Liver (tissue), 9 donors: ENCODE results near the gene CLEC16A. TPM values are rescaled to one million over a fixed set of nuclear protein-coding genes. Genes with fewer than 3 reads are reported as not detected.

Experiments used
- DNase-seq: peaks from one replicate; pipeline ENCODE4 v3.0.0-alpha.2; 2017; ENCODE audit warnings: low spot score
- H3K27ac ChIP-seq, 2 donors: one replicate each; pipeline ENCODE4 v1.7.0; 2013; ENCODE audit warnings: inconsistent platforms in 2 of 2, low read length in 2 of 2, control low read depth in 1 of 2, low read depth in 1 of 2, mild to moderate bottlenecking in 1 of 2
- H3K27me3 ChIP-seq, 4 donors: one replicate each; pipeline versions ENCODE4 v1.6.1 to v1.7.0; 2013; ENCODE audit warnings: low read length in 3 of 4, inconsistent platforms in 1 of 4, mild to moderate bottlenecking in 1 of 4, moderate library complexity in 1 of 4; ENCODE audit not compliant: control insufficient read depth in 4 of 4, insufficient read depth in 4 of 4
- H3K36me3 ChIP-seq, 4 donors: one replicate each; pipeline versions ENCODE4 v1.6.1 to v1.7.0; 2013; ENCODE audit warnings: low read length in 3 of 4, mild to moderate bottlenecking in 3 of 4, low read depth in 1 of 4, moderate library complexity in 1 of 4; ENCODE audit not compliant: control insufficient read depth in 4 of 4, insufficient read depth in 3 of 4
- H3K4me1 ChIP-seq, 4 donors: one replicate each; pipeline versions ENCODE4 v1.6.1 to v1.7.0; 2013; ENCODE audit warnings: low read length in 3 of 4, mild to moderate bottlenecking in 3 of 4, moderate library complexity in 1 of 4; ENCODE audit not compliant: control insufficient read depth in 4 of 4, insufficient read depth in 4 of 4
- H3K4me3 ChIP-seq, 3 donors: one replicate each; pipeline versions ENCODE4 v1.6.1 to v1.7.0; 2013; ENCODE audit warnings: low read length in 3 of 3, control low read depth in 1 of 3, low read depth in 1 of 3, mild to moderate bottlenecking in 1 of 3
- H3K9ac ChIP-seq, 2 donors: one replicate each; pipeline ENCODE4 v1.7.0; 2013; ENCODE audit warnings: low read length in 2 of 2, mild to moderate bottlenecking in 2 of 2, moderate library complexity in 2 of 2, control low read depth in 1 of 2, low read depth in 1 of 2
- H3K9me3 ChIP-seq, 4 donors: one replicate each; pipeline versions ENCODE4 v1.6.1 to v1.7.0; 2013; ENCODE audit warnings: low read length in 3 of 4; ENCODE audit not compliant: control insufficient read depth in 4 of 4
- FOXA1 ChIP-seq: IDR thresholded peaks from 2 replicates; pipeline ENCODE4 v1.6.1; 2016; ENCODE audit warnings: antibody characterized with exemption
- GABPA ChIP-seq, 2 donors: IDR thresholded peaks in 1 of 2; conservative IDR thresholded peaks in 1 of 2; 2 replicates each; pipeline ENCODE4 v1.6.1; 2016; ENCODE audit warnings: antibody characterized with exemption in 2 of 2, mild to moderate bottlenecking in 1 of 2, moderate library complexity in 1 of 2
- HNF4G ChIP-seq: IDR thresholded peaks from 2 replicates; pipeline ENCODE4 v1.6.1; 2016; ENCODE audit warnings: antibody characterized with exemption
- JUND ChIP-seq, 2 donors: IDR thresholded peaks; 2 replicates each; pipeline ENCODE4 v1.6.1; 2016; ENCODE audit warnings: antibody characterized with exemption in 2 of 2
- NR2F2 ChIP-seq: IDR thresholded peaks from 2 replicates; pipeline ENCODE4 v1.6.1; 2016; ENCODE audit warnings: antibody characterized with exemption
- RAD21 ChIP-seq, 2 donors: IDR thresholded peaks; 2 replicates each; pipeline ENCODE4 v1.6.1; 2016; ENCODE audit warnings: antibody characterized with exemption in 2 of 2, mild to moderate bottlenecking in 2 of 2
- RXRA ChIP-seq, 2 donors: IDR thresholded peaks; 2 replicates each; pipeline ENCODE4 v1.6.1; 2017 to 2018; ENCODE audit warnings: antibody characterized with exemption in 2 of 2, mild to moderate bottlenecking in 1 of 2
- TAF1 ChIP-seq: conservative IDR thresholded peaks from 2 replicates; pipeline ENCODE4 v1.6.1; 2016; ENCODE audit warnings: antibody characterized with exemption, mild to moderate bottlenecking
- WGBS: extraction: QIAGEN DNeasy Blood & Tissue Kit; methylation state at CpG from one replicate; pipeline ENCODE4 v1.1.7; 2013; 5-methylcytosine and 5-hydroxymethylcytosine counted together
- polyA plus RNA-seq, 2 donors: library from polyadenylated mRNA; stranded (reverse) in 1 of 2; unstranded in 1 of 2; fragments of 200-250 nt in 1 of 2; fragments of >200 nt in 1 of 2; fragmentation: Nextera tagmentation in 1 of 2; extraction: Ambion mirVana in 1 of 2; gene quantifications; one replicate each; pipeline versions ENCODE4 v1.2.1 to v1.2.3, GENCODE V29; 2013 to 2015
- total RNA-seq, 2 donors: library from RNA; depleted of rRNA; stranded (reverse); fragments of >200 nt; gene quantifications; one replicate each; pipeline ENCODE4 v1.2.3, GENCODE V29; 2014
- TF ChIP-seq, protein P1 (sequence below): IDR thresholded peaks from 2 replicates; pipeline ENCODE4 v1.6.1; 2016; ENCODE audit warnings: antibody characterized with exemption, mild to moderate bottlenecking
- TF ChIP-seq, protein P2 (sequence below): IDR thresholded peaks from 2 replicates; pipeline ENCODE4 v1.6.1; 2016; ENCODE audit warnings: antibody characterized with exemption
- TF ChIP-seq, protein P3 (sequence below): IDR thresholded peaks from 2 replicates; pipeline ENCODE4 v1.6.1; 2016; ENCODE audit warnings: antibody characterized with exemption
- donor health status: healthy.
- donor health status: healthy.
- donor health status: healthy.
- donor health status: healthy.
- donor health status: healthy.

Gene CLEC16A
- total and polyA plus RNA-seq, 4 donors, result 9.7 to 23.0 (median 17.4) TPM

DNA sequence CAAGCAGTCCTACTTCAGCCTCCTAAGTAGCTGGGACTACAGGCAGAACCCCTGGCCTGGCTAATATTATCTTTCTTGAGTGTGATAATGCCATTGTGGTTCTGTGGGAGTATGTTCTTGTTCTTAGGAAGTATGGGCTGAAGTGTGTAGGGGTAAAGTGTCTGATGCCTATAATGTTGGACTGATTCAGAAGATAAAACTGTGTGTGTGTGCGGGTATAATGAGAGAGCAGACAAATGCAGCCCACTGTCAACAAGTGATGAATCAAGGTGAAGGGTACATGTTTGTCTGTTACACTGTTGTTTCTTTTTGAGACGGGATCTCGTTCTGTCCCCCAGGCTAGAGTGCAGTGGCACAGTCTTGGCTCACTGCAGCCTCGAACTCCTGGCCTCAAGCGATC lies 127.5 kb downstream of the CLEC16A start:
- DNase-seq, result no peak
- H3K4me3 ChIP-seq, result no peak overlapping the region
- TF ChIP-seq RXRA (IDR thresholded peaks at IDR 0.05) (no peak), GABPA (IDR thresholded peaks at IDR 0.05 in 1 of 2, conservative IDR thresholded peaks at IDR 0.05 in 1 of 2) (no peak), RAD21 (IDR thresholded peaks at IDR 0.05) (no peak), NR2F2 (no peak), TAF1 (no peak)
- TF ChIP-seq, protein P1, sequence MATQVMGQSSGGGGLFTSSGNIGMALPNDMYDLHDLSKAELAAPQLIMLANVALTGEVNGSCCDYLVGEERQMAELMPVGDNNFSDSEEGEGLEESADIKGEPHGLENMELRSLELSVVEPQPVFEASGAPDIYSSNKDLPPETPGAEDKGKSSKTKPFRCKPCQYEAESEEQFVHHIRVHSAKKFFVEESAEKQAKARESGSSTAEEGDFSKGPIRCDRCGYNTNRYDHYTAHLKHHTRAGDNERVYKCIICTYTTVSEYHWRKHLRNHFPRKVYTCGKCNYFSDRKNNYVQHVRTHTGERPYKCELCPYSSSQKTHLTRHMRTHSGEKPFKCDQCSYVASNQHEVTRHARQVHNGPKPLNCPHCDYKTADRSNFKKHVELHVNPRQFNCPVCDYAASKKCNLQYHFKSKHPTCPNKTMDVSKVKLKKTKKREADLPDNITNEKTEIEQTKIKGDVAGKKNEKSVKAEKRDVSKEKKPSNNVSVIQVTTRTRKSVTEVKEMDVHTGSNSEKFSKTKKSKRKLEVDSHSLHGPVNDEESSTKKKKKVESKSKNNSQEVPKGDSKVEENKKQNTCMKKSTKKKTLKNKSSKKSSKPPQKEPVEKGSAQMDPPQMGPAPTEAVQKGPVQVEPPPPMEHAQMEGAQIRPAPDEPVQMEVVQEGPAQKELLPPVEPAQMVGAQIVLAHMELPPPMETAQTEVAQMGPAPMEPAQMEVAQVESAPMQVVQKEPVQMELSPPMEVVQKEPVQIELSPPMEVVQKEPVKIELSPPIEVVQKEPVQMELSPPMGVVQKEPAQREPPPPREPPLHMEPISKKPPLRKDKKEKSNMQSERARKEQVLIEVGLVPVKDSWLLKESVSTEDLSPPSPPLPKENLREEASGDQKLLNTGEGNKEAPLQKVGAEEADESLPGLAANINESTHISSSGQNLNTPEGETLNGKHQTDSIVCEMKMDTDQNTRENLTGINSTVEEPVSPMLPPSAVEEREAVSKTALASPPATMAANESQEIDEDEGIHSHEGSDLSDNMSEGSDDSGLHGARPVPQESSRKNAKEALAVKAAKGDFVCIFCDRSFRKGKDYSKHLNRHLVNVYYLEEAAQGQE, result no peak
- TF ChIP-seq, protein P2, sequence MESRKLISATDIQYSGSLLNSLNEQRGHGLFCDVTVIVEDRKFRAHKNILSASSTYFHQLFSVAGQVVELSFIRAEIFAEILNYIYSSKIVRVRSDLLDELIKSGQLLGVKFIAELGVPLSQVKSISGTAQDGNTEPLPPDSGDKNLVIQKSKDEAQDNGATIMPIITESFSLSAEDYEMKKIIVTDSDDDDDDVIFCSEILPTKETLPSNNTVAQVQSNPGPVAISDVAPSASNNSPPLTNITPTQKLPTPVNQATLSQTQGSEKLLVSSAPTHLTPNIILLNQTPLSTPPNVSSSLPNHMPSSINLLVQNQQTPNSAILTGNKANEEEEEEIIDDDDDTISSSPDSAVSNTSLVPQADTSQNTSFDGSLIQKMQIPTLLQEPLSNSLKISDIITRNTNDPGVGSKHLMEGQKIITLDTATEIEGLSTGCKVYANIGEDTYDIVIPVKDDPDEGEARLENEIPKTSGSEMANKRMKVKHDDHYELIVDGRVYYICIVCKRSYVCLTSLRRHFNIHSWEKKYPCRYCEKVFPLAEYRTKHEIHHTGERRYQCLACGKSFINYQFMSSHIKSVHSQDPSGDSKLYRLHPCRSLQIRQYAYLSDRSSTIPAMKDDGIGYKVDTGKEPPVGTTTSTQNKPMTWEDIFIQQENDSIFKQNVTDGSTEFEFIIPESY, result no peak
- no peaks in the 10 kb centered on the region for H3K9me3 ChIP-seq
- H3K9ac ChIP-seq, result no peak overlapping the region
- H3K27me3 ChIP-seq, result no peaks in the 10 kb centered on the region
- peaks cover 2 to 4% (median 3%) of the 10 kb centered on the region in 4 donors for H3K36me3 ChIP-seq
- H3K4me1 ChIP-seq, result peaks cover 8 to 16% (median 10%) of the 10 kb centered on the region in 4 donors
- WGBS, result 97% methylated on average over 5 of the region's 5 CpGs
- no peak overlapping the region for H3K27ac ChIP-seq

DNA sequence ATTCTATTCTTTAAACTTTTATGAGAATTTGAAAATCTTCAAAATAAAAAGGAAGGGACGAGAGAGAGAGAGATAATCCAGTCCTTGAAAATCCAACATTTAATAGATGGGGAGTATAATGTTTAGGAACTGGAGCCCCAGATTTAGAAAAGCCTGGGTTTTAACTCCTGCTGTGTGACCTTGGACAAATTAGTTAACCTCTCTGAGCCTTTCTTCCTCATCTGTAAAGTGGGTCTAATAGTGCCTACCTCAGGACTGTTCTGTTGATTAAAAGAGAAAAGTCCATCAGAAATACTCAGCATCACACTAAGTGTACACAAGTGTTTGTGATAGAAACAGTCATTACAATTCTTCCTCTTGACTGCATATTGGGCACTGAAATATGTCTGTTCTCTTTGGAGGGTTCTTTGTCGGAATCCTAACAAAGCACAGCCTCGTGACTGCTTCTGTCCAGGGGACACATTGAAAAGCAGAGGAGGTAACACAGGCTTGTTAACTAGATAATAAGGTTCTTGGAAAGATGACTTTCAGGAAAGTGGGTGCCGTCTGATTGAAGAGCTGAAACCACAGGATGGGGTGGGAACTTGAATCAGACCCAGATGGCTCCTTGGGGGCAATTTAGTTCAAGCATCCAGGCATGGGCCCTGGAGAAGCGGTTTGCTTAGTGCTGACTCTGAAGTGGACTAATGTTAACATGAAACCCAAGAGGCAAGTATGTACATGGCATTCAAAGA lies 128.2 kb downstream of the CLEC16A start:
- 96% methylated on average over 5 of the region's 5 CpGs for WGBS

DNA sequence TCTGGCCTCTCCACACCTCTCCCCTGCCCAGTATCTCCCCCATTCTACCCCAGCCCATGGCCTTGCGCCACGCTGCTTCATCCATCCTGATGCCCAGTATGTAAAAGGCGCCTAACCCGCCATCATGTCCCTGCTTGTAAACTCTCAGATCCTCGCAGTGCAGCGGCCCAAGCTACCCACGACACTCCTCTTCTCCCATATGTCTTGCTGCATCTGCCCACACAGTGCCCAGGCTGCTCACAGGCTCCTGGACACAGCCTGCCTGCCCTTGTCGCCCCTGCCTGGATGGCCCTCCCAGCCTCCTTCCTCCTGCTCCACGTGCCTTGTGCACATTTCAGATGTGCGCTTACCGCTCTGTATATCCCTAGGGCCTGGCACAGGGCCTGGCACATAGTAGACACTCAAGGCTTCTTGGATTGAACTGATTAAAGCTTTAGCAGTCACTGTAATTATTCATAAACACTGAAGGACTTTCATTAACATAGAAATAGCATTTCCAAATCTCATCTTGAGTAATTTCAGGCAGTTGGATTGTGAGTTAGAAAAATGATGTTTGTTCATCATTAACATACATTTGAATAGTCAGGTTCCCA lies 129.1 kb downstream of the CLEC16A start:
- H3K9ac ChIP-seq, result no peak overlapping the region
- no peak overlapping the region for H3K27ac ChIP-seq
- peaks cover 2 to 4% (median 4%) of the 10 kb centered on the region in 4 donors for H3K36me3 ChIP-seq
- peaks cover 0 to under 1% (median 0%) of the 10 kb centered on the region in 4 donors for H3K4me1 ChIP-seq
- no peak for TF ChIP-seq JUND (IDR thresholded peaks at IDR 0.05)
- TF ChIP-seq, protein P2, result no peak
- no peak for TF ChIP-seq NR2F2
- no peak for TF ChIP-seq HNF4G
- no peak for TF ChIP-seq RAD21 (IDR thresholded peaks at IDR 0.05)
- TF ChIP-seq FOXA1, result no peak
- TF ChIP-seq, protein P3, sequence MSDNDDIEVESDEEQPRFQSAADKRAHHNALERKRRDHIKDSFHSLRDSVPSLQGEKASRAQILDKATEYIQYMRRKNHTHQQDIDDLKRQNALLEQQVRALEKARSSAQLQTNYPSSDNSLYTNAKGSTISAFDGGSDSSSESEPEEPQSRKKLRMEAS, result no peak
- TF ChIP-seq, protein P1, result no peak
- no peaks in the 10 kb centered on the region for H3K9me3 ChIP-seq
- DNase-seq, result no peak
- 95% methylated on average over 11 of the region's 11 CpGs for WGBS
- no peak overlapping the region for H3K4me3 ChIP-seq
- H3K27me3 ChIP-seq, result no peaks in the 10 kb centered on the region

More for the DNA sequence above, 128.2 kb downstream of the CLEC16A start:
- Histone ChIP-seq H3K36me3 (peaks cover 2 to 4% (median 3%) of the 10 kb centered on the region in 4 donors), H3K27ac (no peak overlapping the region), H3K4me3 (no peak overlapping the region), H3K27me3 (no peaks in the 10 kb centered on the region), H3K9me3 (no peaks in the 10 kb centered on the region), H3K9ac (no peak overlapping the region), H3K4me1 (peaks cover 3 to 10% (median 7%) of the 10 kb centered on the region in 4 donors)
- no peak for TF ChIP-seq GABPA (IDR thresholded peaks at IDR 0.05 in 1 of 2, conservative IDR thresholded peaks at IDR 0.05 in 1 of 2)
- DNase-seq, result no peak
